B cell (primary cell): ENCODE measurements around the gene ABCA8. TPM values are rescaled to one million over a fixed set of nuclear protein-coding genes. Genes with fewer than 3 reads are reported as not detected.

Experiments
- ATAC-seq: fragments of 200-7000 bp; cut with Tn5 transposase; one replicate; pipeline ENCODE4 v1.10.0; 2021; ENCODE audit warnings: low read depth, mild to moderate bottlenecking, moderate number of reproducible peaks, moderate library complexity
- CTCF ChIA-PET: fragments of 350-600 bp; sonication (Branson Sonifier 250); formaldehyde crosslinking; loops from one replicate; lab custom pipeline; 2021; ENCODE audit warnings: antibody characterized with exemption, inconsistent platforms; lab: Charles Lee
- POLR2A ChIA-PET: fragments of 350-600 bp; sonication (Branson Sonifier 250); formaldehyde crosslinking; loops from one replicate; lab custom pipeline; 2021; ENCODE audit warnings: antibody characterized with exemption; lab: Charles Lee
- DNase-seq: peaks from one replicate; pipeline ENCODE4 v3.0.0; 2013
- H2AFZ ChIP-seq: 2 replicates; pipeline ENCODE4 v1.6.1; 2012; ENCODE audit warnings: mild to moderate bottlenecking, low read depth, low read length; ENCODE audit not compliant: insufficient read depth, poor library complexity, severe bottlenecking
- H3K27ac ChIP-seq, 2 donors: 1 replicate in 1 of 2; 2 replicates in 1 of 2; pipeline ENCODE4 v1.5.1; 2012 to 2013; ENCODE audit warnings: low read length in 2 of 2, mild to moderate bottlenecking in 2 of 2, moderate library complexity in 1 of 2
- H3K27me3 ChIP-seq, 4 experiments: fragments of 200-600 bp in 1 of 4; sonication (generic) in 1 of 4; replicated peaks in 1 of 4; 1 replicate in 2 of 4; 2 replicates in 2 of 4; pipeline versions ENCODE4 v1.6.1 to v1.7.0; 2013 to 2016; ENCODE audit warnings: low read length in 3 of 4, mild to moderate bottlenecking in 2 of 4, mixed read lengths in 1 of 4, moderate library complexity in 1 of 4; ENCODE audit not compliant: insufficient read depth in 4 of 4, control insufficient read depth in 3 of 4; ENCODE audit errors: control extremely low read depth in 1 of 4
- H3K36me3 ChIP-seq, 2 experiments: replicated peaks in 1 of 2; 1 replicate in 1 of 2; 2 replicates in 1 of 2; pipeline versions ENCODE4 v1.6.1 to v1.7.1; 2013; ENCODE audit warnings: low read length in 1 of 2; ENCODE audit not compliant: insufficient read depth in 2 of 2, control insufficient read depth in 1 of 2; ENCODE audit errors: control extremely low read depth in 1 of 2, extremely low read depth in 1 of 2
- H3K4me1 ChIP-seq, 2 donors: fragments of 200-600 bp in 1 of 2; sonication (generic) in 1 of 2; 1 replicate in 1 of 2; 2 replicates in 1 of 2; pipeline versions ENCODE4 v1.5.1 to v1.6.1; 2013 to 2017; ENCODE audit warnings: low read length in 2 of 2; ENCODE audit not compliant: control insufficient read depth in 2 of 2, insufficient read depth in 2 of 2
- H3K4me2 ChIP-seq: replicated peaks from 2 replicates; pipeline ENCODE3; 2012; ENCODE audit warnings: mild to moderate bottlenecking, low read depth, low read length; ENCODE audit not compliant: poor library complexity, severe bottlenecking
- H3K4me3 ChIP-seq, 5 experiments: fragments of 200-600 bp in 1 of 5; sonication (generic) in 1 of 5; 1 replicate in 3 of 5; 2 replicates in 2 of 5; pipeline versions ENCODE4 v1.5.1 to v1.7.0; 2011 to 2016; ENCODE audit warnings: low read length in 4 of 5, mild to moderate bottlenecking in 4 of 5, low read depth in 2 of 5, control low read depth in 1 of 5, moderate library complexity in 1 of 5; ENCODE audit not compliant: insufficient read depth in 1 of 5; ENCODE audit errors: control extremely low read depth in 1 of 5, extremely low read depth in 1 of 5
- H3K79me2 ChIP-seq: fragments of 200-600 bp; sonication (generic); one replicate; pipeline ENCODE4 v1.6.0; 2016; ENCODE audit warnings: low read length; ENCODE audit not compliant: control insufficient read depth, insufficient read depth
- H3K9ac ChIP-seq: fragments of 200-600 bp; sonication (generic); 2 replicates; pipeline ENCODE4 v1.6.1; 2017; ENCODE audit warnings: mild to moderate bottlenecking, low read length, moderate library complexity
- H3K9me3 ChIP-seq, 3 donors: one replicate each; pipeline versions ENCODE4 v1.6.1 to v1.7.1; 2013; ENCODE audit warnings: low read length in 2 of 3; ENCODE audit not compliant: control insufficient read depth in 2 of 3, insufficient read depth in 1 of 3; ENCODE audit errors: control extremely low read depth in 1 of 3
- H4K20me1 ChIP-seq: 2 replicates; pipeline ENCODE4 v1.6.0; 2012; ENCODE audit warnings: mild to moderate bottlenecking, low read length; ENCODE audit not compliant: insufficient read depth, control insufficient read depth, poor library complexity, severe bottlenecking
- H3K27ac Mint-ChIP-seq: one replicate; pipeline ENCODE4 v1.8.0; 2021; ENCODE audit warnings: mixed read lengths
- H3K27me3 Mint-ChIP-seq: one replicate; pipeline ENCODE4 v1.8.0; 2021; ENCODE audit warnings: mixed read lengths
- H3K4me1 Mint-ChIP-seq: one replicate; pipeline ENCODE4 v1.8.0; 2021; ENCODE audit warnings: mixed read lengths
- H3K4me3 Mint-ChIP-seq: one replicate; pipeline ENCODE4 v1.8.0; 2021; ENCODE audit warnings: mixed read lengths
- H3K9me3 Mint-ChIP-seq: one replicate; pipeline ENCODE4 v1.8.0; 2022; ENCODE audit warnings: mixed read lengths; ENCODE audit not compliant: insufficient read depth
- EZH2 ChIP-seq: IDR thresholded peaks from 2 replicates; pipeline ENCODE4 v1.6.1; 2012; ENCODE audit warnings: borderline replicate concordance, low read depth, mild to moderate bottlenecking, moderate library complexity, low read length; ENCODE audit not compliant: insufficient read depth, poor library complexity, severe bottlenecking
- WGBS: methylation state at CpG from one replicate; pipeline ENCODE4 v1.1.5; 2013; ENCODE audit warnings: missing lambda C conversion rate; ENCODE audit not compliant: insufficient coverage; 5-methylcytosine and 5-hydroxymethylcytosine counted together
- intact Hi-C: fragments of 100-400 bp; cut with micrococcal nuclease; formaldehyde crosslinking; loops from one replicate; pipeline ENCODE4 v1.10.0; 2022
- polyA plus RNA-seq: library from polyadenylated mRNA; depleted of rRNA; stranded (reverse); fragments of >200 nt; gene quantifications from 2 replicates; pipeline ENCODE4 v1.2.3, GENCODE V29; 2012
- total RNA-seq, 2 donors: library from RNA; stranded (reverse); fragments of 120-200 nt in 1 of 2; gene quantifications; 1 replicate in 1 of 2; 2 replicates in 1 of 2; pipeline versions ENCODE4 v1.2.3 to v1.2.4, GENCODE V29; 2013 to 2022
- TF ChIP-seq, protein P1 (sequence below): fragments of 200-600 bp; IDR thresholded peaks from one replicate; pipeline ENCODE4 v1.8.0; 2022; ENCODE audit warnings: antibody characterized with exemption, mild to moderate bottlenecking

The ABCA8 gene
- total and polyA plus RNA-seq, 2 donors (not counting 1 experiment from before 2014, with no cell fraction given), result not detected

DNA sequence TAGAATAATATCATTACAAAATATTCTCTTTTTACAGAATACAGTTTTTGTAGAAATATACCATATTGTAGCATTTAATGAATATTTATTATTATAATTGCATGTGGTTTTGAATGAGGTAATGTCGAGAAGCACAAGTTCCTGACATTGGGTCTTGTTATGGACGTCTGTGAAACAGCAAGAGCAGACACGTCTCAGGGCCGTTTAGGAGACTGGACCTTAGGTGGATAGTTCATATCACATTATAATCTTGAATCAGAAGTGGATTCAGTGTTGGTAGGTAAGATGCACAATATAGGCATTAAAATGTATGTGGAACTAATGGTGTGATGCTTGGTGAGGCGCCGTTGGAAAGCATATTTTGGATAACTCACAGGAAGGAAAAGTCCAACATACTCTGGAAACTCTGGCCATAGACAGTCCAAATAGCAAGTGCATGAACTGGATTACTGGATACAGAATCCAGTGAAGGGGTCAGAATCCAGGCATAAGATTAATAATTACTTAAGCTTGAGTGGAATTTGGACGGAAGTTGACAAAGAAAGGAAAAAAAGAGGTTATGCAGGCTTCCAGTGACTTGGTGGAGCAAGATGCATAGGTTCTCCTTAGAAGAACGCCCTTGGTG is 17.2 kb downstream of the ABCA8 start:
- Histone ChIP-seq H3K79me2 (no peaks in the 10 kb centered on the region), H3K27me3 (no peaks in the 10 kb centered on the region), H3K27ac (no peak overlapping the region), H3K36me3 (no peaks in the 10 kb centered on the region), H3K4me3 (no peak overlapping the region), H3K4me2 (no peak overlapping the region), H2AFZ (no peak overlapping the region), H3K9ac (no peak overlapping the region), H3K9me3 (no peaks in the 10 kb centered on the region), H4K20me1 (no peaks in the 10 kb centered on the region), H3K4me1 (no peaks in the 10 kb centered on the region)
- ATAC-seq (no peak), DNase-seq (no peak)
- Mint-ChIP-seq H3K4me3 (no peak overlapping the region), H3K4me1 (no peaks in the 10 kb centered on the region), H3K27me3 (peaks cover 20% of the 10 kb centered on the region), H3K9me3 (no peaks in the 10 kb centered on the region), H3K27ac (no peak overlapping the region)
- ChIA-PET POLR2A (no interaction called here), CTCF (no interaction called here)
- TF ChIP-seq, protein P1, sequence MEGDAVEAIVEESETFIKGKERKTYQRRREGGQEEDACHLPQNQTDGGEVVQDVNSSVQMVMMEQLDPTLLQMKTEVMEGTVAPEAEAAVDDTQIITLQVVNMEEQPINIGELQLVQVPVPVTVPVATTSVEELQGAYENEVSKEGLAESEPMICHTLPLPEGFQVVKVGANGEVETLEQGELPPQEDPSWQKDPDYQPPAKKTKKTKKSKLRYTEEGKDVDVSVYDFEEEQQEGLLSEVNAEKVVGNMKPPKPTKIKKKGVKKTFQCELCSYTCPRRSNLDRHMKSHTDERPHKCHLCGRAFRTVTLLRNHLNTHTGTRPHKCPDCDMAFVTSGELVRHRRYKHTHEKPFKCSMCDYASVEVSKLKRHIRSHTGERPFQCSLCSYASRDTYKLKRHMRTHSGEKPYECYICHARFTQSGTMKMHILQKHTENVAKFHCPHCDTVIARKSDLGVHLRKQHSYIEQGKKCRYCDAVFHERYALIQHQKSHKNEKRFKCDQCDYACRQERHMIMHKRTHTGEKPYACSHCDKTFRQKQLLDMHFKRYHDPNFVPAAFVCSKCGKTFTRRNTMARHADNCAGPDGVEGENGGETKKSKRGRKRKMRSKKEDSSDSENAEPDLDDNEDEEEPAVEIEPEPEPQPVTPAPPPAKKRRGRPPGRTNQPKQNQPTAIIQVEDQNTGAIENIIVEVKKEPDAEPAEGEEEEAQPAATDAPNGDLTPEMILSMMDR, result no peak
- no peak for TF ChIP-seq EZH2
- no CpG with 5 or more reads among the region's 8 CpGs for WGBS
- intact Hi-C loops, result no loop called here

DNA sequence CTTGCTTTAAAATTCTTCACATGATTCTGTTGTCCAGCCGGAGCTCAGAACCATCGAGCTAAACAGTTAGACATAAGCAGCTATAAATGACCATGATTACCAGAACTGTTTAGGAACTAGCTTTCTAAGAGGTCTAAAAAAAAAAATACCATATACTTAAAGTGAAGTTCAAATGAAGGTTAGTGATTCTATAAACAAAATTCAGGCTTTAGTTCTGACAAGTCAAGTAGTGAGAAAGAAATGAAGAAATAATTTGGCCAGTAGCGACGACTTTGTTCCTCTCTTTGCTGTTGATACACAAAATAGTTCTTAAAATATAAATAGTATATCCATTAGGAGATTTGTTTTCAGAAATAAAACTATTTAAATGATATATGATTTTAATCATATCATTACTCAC is 27.7 kb downstream of the ABCA8 start:
- no peak for DNase-seq
- Histone ChIP-seq H3K27me3 (no peaks in the 10 kb centered on the region), H3K4me1 (no peaks in the 10 kb centered on the region), H3K79me2 (no peaks in the 10 kb centered on the region), H3K4me3 (no peak overlapping the region), H3K9ac (no peak overlapping the region), H3K4me2 (no peak overlapping the region), H3K36me3 (no peaks in the 10 kb centered on the region), H3K9me3 (no peaks in the 10 kb centered on the region), H2AFZ (no peak overlapping the region), H4K20me1 (no peaks in the 10 kb centered on the region), H3K27ac (no peak overlapping the region)
- POLR2A ChIA-PET, result no interaction called here
- ATAC-seq, result no peak
- peaks cover 3% of the 10 kb centered on the region for H3K27me3 Mint-ChIP-seq
- no CpG with 5 or more reads among the region's 4 CpGs for WGBS
- no peak overlapping the region for H3K27ac Mint-ChIP-seq
- H3K4me1 Mint-ChIP-seq, result no peaks in the 10 kb centered on the region
- CTCF ChIA-PET, result interaction anchor here (0.7 kb wide), 1 partner anchor 312 kb away, joined by 3 read pairs; no protein-coding TSS in a partner anchor
- TF ChIP-seq EZH2, result no peak
- TF ChIP-seq, protein P1, result no peak
- H3K9me3 Mint-ChIP-seq, result no peaks in the 10 kb centered on the region
- no peak overlapping the region for H3K4me3 Mint-ChIP-seq
- intact Hi-C loops, result no loop called here
